GM10847 (cell line): Measurements from ENCODE around the gene ALDH1A2.

Experiments used
- POLR2A ChIP-seq: IDR thresholded peaks from 2 replicates; pipeline ENCODE4 v1.6.1; 2011; ENCODE audit not compliant: insufficient read length; ENCODE audit errors: extremely low read depth

Gene ALDH1A2

DNA sequence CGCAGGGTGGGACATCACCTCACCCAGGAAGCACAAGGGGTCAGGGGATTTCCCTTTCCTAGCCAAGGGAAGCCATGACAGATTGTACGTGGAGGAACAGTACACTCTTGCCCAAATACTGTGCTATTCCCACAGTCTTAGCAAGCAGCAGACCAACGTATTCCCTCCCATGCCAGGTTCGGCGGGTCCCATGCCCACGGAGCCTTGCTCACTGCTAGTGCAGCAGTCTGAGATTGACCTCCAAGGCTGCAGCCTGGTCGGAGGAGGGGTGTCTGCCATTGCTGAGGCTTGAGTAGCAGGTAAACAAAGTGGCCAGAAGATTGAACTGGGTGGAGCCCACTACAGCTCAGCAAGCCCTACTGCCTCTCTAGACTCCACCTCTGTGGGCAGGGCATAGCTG, 39.0 kb downstream of the ALDH1A2 start:
- no peak for TF ChIP-seq POLR2A

- no peak for TF ChIP-seq POLR2A
Observed at GRCh38 chr15:58026051-58026450, 39.5 kb downstream of the ALDH1A2 start.

GRCh38 chr15:58021332-58022230, 43.9 kb downstream of the ALDH1A2 start:
- no peak for TF ChIP-seq POLR2A

- TF ChIP-seq POLR2A = no peak
Observed at GRCh38 chr15:58019503-58020376, 45.8 kb downstream of the ALDH1A2 start.

DNA sequence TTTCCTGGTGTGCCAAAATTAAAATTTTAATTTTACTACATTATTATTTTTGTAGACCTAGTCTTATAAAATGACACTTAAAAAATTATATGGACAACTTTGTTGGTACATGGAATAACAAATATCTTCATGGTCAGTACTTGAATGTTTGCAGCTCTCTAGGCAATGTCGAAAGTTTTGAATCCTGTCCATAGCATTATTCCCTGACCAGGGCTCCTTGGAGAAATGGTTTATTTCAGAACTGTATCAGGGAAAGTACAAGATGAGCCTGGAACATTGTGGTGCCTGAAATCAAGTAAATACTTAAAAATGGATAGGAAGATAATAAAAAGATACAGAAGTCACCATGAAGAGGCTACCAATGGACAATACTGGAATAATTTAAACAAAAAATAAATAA, 47.6 kb downstream of the ALDH1A2 start:
- TF ChIP-seq POLR2A = no peak

GRCh38 chr15:58016581-58017175, 48.8 kb downstream of the ALDH1A2 start:
- no peak for TF ChIP-seq POLR2A

DNA sequence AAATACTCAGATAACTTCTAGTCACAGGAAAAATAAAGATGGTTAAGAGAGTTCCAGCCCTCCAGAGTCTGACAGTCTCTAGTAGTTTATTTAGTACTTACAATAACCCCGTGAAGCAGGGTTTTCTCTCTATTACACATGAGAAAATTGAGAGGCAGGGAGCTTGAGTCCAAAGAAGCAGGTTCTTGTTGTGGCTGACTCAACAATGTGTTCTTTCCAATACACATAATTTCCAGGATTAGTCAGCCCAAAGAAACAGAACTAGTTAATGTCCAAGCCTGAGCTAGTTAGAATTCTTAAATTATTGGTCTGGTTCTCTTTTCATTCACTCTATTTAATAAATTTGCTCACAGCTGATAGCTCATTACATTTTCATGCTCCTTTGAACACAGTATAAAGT, 49.9 kb downstream of the ALDH1A2 start:
- TF ChIP-seq POLR2A = no peak

GRCh38 chr15:58014470-58014869, 51.0 kb downstream of the ALDH1A2 start:
- TF ChIP-seq POLR2A = no peak

GRCh38 chr15:58014040-58014439, 51.5 kb downstream of the ALDH1A2 start:
- TF ChIP-seq POLR2A = no peak

DNA sequence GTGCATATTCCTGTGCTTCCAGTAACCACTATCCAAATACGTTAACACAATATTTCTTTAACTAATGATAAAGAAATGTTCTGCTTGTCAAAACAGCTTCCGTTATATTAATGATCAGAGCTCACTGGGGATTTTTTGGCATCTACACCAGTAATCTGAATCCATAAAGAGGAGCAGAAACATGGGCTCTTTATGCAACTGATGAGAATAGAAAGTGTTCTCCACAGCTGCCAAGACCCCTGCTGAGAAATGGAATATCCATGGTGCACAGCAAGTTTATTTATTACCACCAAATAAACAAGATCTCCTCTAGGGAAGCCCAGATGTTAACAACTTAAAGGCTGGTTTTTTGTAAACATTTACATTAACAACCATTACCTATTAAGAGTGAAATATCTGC, 54.5 kb downstream of the ALDH1A2 start:
- TF ChIP-seq POLR2A = no peak

GRCh38 chr15:58003810-58004209, 61.7 kb downstream of the ALDH1A2 start:
- no peak for TF ChIP-seq POLR2A

DNA sequence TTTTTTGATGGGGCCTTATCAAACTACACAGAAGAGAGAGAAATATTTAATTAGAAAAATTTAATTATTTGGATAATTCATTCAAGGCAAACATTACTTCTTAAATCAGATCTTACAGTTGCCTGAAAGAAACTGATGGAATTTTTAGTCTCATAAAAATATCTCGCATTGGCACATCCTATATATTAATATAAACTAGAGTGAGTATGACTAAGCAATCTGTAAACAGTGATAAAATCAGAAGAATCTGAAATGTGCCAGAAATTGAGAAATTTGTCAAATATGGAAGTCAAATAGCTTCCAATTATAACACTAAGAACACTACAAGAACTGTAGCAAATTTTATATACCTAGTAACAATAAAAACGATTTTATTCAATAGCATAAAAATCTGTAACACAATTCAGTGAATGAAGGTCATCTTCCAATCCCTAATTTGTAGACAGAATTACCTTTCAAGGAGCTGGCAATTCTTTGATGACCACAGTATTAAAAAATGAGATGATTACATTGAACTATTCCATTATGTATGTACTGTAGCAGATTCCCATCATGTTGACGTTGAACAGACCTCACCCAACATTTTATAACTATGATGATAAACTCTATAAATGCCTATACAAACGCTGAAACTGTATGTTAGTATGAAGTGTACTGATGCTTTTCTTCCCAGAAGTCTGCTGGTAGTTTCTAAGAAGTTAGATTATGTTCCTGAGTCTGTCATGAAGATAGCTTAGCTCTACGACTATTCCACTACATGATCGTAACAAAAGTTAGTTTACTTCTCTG, 63.0 kb downstream of the ALDH1A2 start:
- no peak for TF ChIP-seq POLR2A

DNA sequence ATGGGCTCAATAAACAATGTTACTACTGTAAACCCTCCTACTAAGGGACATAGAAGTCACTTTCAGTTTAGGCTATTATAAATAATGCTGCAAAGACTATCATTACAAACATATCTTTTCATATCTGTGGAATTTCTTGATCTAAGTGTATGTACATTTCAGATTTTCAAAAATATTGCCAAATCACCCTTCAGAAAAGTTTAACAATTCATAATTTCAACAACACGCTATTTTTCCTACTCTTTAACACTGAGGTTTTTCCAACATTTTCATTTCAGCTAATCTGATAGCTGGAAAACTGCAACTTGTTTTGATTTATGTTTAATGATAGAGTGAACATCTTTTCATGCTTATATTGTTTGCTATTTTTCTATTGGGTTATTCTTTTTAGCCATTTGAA, 69.0 kb downstream of the ALDH1A2 start:
- TF ChIP-seq POLR2A = no peak

DNA sequence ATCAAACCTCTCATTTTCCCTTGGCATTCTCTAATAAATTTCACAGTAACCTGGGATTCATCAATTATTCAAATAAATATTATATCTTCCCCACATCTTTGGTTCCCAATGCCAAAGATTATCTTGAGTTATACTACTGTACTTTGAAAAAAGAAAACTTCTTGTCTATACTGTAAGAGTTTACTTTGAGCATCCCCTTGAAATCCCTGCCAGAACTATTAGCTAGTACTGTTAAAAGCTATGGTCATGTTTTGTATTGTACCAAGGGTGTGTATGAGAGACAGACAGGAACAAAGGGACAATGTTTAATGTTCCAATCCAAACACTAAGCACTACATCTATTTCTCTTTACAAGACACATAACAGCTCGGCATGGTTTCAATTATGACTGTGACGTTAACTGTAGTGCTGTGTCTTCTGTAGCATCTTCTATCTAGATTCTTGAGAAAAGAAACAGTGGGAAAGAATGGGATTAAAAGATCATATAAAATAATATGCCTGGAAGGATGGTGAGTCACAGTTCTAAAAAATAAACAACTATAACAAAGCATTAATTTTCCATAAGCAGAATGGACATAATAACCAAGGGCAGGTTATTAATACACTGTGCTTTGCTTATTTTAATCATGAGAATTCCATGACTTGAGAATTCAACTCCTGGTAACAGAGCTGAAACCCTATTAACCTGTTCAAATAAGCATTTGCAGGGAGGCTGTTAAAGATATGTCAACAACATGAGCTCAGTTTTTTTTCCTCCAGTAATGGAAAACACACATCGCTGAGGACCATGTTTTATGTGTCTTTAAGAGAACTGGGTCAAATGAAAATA, 71.1 kb downstream of the ALDH1A2 start:
- no peak for TF ChIP-seq POLR2A
